NCI-H1436 treated with DMSO at 0.1 percent for 48 hours (cell line): ENCODE measurements around the gene ZBTB46.

Experiments
- DNase-seq: peaks from one replicate; lab custom pipeline; 2025; lab: John Stamatoyannopoulos, UW

The ZBTB46 gene

DNA sequence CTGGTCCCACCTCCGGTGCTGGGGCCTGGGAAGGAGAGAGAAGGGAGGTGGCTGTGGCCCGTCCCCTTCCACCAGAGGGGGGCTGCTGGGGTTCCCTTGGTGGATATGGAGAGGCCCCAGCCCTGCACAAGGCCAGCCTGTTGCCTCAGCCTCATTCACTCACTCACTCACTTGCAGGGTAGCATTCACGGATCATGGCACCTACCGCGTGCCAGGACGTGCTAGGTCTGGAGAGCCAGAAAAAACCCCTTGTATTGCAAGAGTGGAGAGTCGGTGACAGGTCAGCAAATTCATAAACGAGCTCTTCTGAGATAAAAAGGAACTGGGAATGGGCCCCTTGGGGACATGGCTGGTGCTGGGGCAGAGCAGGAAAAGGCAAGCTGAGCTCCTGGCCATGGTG is 6.4 kb upstream of the ZBTB46 start:
- DNase-seq = no peak

DNA sequence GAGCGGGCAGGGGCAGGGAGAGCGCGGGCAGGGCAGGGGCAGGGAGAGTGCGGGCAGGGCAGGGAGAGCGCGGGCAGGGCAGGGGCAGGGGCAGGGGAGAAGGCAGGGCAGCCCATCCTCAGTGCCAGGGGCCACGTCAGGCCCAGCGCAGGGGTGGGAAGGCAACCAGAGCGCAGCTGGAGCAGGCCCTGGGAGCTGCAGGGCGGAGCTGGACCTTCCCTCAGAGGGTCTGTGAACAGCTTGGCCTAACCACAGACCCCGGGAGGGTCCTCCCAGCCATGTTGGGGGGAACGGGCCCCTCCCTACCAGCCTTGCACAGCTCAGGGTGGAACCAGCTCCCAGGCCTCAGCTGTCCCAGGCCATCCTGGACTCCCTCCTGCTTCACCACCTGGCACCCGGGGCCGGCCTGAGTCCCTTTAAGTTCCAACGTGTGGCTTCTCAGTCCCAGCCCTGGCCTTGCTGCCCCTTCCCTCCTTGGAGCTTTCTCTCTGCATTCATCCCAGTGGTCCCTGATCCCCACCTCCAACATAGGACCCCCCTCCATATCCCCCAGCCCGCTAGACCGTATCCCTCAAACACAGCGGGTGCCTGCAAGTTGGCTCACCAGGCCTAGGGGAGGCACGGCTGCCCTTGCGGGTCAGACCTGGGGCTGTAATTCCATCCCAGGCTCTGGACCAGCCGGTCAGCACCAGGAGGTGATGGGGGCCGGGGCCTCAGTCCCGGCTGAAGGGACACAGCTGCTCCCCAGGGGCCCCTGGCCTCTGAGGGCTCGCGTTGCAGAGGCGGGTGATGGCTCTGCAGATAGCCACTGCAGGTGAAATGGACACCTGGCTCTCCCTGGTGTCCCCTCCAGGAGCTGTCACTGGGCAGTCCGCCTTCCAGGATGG is 5.6 kb upstream of the ZBTB46 start:
- no peak for DNase-seq

DNA sequence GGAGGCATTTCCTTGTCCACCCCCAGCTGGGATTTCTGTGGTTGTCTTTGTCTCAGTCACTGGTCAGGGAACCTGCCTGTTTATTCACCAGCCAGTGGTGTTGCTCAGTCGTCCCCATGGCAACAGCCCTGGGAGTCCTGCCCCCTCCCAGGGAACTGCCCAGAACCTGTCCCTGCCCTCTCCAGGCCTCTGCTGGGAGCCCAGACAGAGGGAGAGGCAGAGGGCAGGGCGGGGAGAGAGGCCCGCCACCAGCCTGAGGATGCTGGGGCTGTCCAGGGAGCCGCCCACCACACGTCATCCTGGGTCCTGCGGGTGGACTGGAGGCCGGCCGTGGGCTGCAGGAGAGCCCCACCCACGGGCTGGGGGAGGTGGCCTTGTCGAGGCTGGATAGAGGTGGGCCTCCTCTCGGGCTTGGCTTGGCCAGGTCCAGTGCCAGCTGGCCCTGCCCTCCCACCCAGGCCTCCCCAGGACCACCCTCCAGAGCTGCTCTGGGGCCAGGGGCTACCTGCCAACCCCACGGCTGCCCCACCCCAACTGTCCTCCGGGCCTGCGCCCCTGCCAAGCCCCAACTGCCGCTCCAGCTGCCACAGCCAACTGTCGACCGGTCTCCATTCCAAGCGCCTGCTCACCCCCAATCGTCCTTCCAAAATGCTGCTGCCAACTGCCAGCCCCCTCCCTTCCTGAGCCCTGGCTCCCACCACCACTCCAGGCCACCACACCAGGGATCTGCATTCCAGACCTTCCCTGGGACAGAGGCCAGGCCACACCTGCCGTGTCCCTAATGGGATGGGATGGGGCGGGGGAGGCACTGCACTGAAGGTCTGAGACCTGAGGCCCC is 4.2 kb upstream of the ZBTB46 start:
- no peak for DNase-seq

DNA sequence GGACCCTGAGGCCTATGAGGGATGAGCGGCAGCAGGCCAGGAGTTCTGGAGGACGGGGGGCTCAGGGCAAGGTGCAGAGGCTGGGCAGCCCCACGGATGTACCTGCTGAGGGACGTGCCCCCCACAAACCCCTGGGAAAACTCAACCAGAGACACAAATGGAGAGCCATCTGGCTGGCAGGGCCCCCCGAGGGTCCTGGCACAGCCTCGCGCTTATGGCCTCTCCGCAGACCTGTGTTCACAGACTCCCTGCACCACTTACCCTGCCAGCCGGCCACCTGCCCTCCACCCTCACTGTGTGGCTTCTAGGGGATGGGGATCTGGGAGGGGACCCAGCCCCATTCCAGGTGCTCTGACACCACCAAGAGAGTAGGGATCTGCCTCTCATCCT is 3.4 kb upstream of the ZBTB46 start:
- no peak for DNase-seq

DNA sequence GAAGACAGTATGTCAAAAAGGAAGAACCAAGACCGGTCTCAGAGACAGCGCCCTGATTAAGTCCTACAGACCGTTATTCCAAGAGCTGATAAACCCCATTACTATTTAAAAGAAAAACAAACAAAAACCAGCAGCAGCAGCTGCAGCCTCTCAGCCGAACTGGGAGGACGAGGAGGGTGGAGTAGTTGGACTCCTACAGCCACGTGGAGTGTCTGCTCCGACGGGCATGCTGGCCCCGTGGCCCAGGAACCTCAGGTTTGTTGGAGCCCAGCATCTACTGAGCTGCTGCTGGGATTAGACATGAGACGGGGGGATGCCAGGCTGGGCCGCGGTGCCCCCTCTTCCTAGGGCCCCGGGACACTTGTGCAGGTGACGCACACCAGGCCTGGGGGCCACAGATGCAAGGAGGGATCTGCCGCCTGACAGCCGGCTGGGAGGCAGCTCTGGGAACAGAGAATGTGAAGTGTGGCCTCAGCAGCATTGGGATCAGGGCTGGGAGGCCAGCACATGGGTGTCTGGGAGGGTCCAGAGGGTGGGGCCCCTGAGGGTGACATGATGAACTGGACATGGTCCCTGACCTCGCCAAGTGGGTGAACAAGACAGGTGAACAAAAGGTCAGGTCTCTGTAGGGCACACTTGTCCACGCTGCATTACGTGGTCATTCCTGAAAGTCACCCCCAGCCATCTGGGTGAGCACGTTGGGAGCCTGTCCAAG is 2.9 kb upstream of the ZBTB46 start:
- DNase-seq = no peak

DNA sequence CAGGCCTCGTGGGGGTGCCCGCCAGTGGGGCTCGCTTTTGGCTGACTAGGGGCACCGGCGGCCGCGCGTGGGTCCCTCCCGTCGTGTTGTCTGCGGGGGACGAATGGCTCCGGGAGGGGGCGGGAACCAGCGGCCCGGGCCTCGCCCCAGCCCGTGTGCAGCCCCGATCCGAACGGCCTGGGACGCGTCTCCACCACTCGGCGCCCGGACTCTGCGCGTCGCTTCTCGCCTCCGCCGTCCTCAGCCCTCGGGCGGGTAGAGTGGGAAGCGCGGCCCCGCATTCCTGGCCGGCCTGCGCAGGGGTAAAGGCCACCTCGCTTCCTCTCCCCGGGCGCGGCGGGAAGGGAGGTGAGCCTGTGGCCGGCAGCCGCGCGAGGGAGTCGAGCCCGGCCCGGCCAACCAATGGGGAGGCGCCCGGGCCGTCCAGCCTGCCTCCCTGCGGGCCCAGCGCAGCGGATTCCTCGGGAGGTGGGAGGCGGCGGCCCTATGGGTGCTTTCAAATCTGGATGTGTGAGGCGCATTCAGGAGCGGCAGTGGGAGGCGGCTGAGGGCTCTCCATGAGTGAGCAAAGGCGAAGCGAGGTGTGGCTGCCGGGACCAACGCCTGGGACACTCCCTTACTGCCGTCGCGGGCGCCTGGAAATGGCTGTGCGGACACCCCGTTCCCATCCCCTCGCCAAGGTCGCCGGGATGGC is 1.1 kb upstream of the ZBTB46 start:
- DNase-seq = no peak

DNA sequence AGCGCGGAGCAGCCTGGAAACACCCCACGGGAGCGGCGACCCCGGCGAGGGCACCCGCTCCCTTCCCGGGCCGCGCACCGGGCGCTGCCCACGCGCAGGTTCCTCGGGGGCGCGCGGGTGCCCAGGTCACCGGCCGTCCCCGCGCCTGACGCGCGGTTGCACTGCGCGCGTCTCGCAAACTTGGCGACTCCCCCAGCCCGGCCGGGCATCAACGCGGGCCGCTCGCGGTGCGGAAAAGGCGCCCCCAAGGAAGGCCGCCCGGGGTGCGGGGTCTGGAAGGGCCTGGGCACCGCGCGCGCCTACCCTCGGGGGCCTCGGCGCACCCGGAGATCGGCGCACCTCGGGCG is 555 bp upstream of the ZBTB46 start:
- no peak for DNase-seq

DNA sequence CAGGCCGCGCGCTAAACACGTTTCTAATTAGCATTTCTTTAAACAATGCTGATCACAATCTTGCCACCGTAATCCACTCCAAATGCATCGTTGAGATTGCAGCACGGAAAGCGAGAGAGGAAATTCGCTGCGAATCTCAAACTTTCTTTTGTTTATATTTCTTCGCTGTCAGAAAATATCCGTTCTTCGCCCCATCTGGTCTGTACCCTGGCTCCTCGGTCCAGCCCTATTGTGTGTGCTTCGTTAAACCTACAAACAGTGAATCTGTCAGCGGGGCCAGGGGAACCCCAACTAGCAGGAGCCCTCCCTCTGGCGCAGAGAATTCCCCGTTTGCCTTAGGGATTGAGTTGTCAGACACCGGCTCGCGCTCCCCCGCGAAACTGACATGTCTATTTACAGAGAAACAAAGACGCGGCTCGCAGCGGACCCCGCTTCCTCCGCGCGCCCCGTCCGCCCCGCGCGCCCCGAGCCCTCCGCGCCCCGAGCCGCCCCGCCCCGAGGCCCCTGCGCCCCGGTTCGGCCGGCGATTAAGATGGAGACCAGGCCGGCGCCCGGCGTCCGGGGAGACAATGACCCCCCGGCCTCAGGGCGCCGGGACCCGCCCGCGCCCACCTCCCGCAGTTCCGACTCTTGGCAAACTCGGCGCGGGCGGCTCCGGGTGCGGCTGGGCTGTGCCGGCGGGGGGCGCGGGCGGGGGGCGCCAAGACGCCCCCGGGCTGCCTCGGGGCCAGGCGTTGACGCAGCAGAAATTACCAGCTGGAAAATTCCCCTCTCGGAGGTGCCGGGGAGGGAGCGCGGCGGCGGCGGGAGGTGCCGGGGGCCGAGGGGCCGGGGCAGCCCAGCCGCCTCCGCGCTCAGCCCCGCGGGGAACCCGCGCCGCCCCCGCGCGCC is 874 bp downstream of the ZBTB46 start:
- DNase-seq = no peak

DNA sequence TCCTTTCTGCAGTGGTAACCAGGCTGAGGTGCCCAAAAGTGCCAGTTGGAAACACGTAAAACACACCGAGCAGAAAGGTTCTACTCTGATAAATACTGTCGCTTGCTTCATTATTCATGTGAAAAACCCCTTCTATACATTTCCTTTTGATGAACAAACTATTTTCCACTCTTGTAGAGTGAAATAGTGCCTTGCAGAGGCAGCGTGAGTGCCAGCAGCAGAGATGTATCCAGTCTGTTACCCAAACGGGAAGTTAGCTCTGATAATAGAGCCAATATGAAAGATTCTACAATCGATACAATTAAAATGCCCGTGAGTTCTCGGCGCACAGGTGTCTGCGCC is 1.5 kb downstream of the ZBTB46 start:
- no peak for DNase-seq

DNA sequence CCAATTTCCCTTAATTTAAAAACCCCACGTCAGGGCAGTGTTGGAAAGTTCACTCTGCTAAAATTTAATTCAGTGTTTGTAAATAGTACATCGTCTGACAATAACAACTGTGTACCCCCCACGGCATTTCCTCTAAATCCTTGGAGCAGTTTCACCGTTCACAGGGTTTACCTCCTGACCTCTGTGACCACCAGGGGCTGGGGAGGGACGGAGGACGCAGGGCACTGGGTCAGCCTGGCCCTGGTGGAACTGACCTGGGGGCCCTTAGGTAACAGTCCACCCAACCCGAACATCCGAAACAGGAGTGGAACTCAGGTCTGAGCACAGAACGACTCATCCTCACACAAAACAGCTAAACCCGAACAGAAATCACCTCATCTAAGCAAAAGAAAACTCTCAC is 2.1 kb downstream of the ZBTB46 start:
- DNase-seq = no peak

DNA sequence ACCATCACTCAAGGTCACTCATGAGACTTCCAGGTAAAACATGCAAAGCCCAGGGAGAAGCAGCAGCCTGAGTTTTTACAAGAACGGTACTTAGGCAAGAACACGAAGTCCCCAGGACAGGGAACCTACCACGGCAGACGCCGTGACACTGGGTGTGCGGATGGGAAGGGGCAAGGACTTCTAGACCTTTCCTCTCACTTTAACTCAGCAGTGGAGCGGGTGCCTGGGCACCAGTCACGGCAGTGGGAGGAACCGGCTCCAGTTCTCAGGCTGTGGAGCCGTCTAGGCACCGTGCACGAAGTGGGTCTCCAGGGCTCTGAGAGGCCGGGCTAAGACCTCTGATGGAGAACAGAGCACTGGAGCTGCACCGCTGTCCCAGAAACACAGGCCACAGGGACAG is 2.5 kb downstream of the ZBTB46 start:
- DNase-seq = no peak

DNA sequence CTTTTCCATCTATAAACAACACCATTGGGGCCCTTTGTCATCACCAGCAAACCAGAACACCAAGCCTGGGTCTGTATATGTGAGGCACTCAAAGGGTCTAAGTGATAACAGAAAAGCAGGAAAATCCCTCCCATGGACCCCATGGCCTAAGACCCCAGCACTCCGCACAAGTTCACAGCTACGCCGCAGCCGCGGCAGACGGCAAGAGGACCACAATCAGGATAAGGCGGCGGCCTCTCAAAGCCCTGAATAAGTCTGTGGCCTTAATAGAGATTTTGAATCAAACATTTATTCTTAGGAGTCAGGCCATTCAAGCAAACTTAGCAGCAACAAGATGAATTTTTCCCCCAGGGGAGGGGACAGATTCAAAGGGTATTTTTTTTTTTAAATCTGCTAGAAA is 2.9 kb downstream of the ZBTB46 start:
- DNase-seq = no peak

DNA sequence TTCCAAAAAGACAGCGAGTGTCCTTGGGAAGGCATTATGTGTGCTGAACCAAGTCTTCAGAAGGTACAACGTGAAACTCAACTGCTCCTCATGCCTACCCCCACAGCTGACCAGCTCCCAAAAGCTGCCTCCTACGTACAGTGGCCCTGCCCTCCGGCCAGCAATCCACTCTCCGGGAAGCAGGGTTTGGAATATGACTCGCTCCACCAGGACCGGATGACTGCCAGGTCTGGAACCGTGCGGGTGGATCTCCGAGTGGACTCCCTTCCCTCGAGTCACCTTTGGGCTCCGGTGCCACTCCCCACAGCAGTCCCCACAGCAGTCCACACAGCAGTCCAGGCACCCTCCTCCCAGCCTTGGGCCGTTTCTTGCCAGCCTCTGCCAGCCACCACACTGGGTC is 4.3 kb downstream of the ZBTB46 start:
- no peak for DNase-seq

DNA sequence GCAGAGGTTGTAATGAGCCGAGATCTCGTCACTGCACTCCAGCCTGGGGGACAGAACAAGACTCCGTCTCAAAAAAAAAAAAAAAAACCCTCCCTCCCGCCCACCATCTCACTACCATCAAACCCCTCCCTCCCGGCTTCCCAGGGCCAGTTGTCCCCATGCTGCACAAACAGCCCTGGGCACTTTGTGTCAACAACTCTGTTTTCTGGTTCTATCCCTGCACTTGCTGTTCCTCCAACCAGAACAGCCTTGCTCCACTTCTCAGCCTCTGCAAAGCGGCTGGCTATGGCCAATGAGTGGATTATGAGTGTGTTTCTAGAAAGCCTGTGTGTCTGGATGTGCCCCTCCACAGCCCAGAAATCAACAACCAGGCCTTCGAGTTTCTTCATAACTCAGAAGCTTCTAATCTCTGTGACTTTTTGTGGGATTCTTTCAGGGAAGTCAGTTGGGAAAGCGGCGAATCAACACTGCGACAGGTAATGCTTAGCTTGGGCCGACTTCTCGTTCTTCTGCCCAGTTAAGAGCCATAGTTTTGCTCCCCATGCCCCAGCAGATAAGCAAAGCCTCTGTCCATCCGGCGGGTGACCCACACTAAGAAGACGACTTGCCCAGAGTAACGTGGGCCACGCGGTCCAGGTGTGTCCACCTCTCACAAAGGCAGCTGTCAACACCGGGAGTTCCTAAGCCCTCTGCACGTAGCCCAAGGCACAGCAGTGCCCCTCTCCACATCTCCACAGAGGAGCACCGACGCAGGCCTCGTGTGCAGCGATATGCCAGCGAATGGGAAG is 5.5 kb downstream of the ZBTB46 start:
- no peak for DNase-seq

DNA sequence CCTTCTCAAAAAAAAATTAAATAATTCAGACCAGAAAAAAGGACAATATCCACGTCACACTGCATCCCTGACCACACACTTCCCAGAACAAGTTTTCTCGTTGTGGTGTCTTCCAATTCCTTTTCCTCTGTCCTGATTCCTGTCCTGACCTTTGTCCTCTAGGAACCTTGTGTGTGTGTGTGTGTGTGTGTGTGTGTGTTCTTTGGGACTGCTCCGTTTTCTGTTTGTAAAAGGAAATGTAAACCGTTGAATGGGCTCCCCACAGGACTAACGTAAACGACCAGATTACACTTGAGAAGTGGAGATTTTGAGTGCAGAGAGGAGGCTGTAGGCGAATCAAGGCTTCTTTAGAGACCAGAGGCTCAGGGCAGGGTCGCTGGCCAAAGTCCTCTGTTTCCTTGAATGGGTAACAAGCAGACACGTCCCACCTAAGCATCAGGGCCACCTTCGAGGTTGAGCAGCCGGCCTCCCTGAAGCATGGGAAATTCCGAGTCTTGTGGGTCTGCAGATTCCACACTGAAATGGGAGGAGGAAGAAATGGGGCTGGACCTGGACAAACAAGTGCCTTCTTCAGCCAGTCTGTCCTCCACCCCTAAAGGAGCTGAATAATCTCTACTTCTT is 7.3 kb downstream of the ZBTB46 start:
- DNase-seq = no peak

DNA sequence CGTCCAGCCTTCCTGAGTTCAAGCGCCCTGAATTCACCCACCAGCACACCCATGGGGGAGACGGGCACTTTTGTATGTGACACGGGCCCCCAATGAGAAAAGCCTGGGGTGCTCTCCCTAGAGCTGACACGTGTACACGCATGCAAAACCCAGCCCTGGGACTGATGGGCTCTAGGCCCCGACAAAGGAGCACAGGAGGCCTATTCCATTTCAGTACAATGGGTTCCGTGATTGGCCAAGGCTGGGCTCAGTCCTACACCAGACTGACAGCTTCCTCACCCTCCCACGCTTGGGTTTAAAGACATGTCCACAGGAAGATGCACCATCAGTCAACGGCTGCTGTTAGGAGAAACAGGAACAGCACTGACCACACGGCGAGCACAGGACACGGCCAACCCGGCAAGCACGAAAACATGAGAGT is 8.8 kb downstream of the ZBTB46 start:
- DNase-seq = no peak

DNA sequence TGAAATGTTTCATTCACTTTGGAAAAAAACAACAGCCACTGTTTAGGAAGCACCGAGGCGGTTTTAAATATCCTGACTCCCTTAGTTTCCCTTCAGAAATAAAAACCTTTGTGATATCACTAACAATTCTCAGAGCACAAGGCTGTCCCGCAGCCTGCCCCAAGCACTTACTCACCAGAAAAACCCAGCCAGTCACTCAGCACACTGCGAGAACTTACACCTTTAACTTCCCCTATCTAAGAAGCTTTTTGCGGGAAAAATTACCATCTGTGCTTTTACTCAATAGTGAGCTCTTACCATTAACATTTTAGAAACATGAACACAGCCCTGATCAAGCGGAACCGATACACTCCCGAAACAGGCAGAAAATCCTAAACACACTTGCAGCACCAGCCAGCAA is 9.3 kb downstream of the ZBTB46 start:
- no peak for DNase-seq

DNA sequence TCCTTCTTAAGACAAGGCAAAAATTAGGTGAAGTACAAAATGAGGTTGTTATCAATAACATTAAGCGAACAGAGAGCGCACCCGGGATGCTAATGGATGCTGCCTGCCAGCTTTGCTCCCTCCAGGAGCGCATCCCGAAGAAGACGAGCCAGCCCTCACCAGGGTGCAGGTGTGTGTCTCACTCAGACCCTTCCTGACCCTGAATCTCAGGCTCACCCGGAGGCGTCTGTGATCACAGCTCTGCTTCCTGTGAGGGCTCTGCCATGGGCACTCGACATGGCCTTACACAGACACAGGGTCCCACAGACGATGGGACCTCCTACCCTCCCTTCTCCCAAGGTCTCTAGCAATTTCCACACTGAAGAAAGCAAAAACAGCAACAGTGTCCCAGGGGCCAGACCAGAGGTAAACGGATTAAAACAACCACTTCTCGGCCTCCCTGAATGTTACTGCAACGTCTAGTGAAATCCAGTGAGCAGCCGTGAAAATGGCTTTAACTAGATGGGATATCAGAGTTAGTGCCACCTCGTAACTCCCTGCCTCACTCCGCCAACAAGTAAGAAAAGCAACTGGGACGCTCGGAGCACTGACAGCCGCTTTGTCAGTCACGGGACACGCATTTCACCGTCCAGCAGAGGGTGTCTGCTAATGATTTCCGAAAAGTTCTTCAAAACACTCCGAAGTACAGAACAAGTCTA is 11.7 kb downstream of the ZBTB46 start:
- no peak for DNase-seq

DNA sequence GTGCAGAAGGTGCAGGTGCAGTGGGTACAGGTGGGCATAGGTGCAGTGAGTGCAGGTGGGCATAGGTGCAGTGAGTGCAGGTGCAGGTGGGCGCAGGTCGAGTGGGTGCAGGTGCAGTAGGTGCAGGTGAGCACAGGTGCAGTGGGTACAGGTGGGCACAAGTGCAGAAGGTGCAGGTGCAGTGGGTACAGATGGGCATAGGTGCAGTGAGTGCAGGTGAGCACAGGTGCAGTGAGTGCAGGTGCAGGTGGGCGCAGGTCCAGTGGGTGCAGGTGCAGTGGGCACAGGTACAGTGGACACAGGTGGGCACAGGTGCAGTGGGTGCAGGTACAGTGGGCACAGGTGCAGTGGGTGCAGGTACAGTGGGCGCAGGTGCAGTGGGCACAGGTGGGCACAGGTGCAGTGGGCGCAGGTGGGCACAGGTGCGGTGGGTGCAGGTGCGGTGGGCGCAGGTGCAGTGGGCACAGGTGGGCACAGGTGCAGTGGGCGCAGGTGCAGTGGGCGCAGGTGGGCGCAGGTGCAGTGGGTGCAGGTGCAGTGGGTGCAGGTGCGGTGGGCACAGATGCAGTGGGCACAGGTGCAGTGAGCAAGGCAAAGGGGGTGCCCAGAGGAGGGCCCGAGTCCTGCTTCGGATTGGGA is 15.3 kb downstream of the ZBTB46 start:
- DNase-seq = no peak
